Medulla oblongata (tissue), 1 donor: ENCODE measurements around the gene RGS2.

Source experiments
- DNase-seq: peaks from one replicate; pipeline ENCODE4 v3.0.0-alpha.2; 2015; ENCODE audit errors: extremely low spot score

Gene RGS2

GRCh38 chr1:192808518-192809306, at the start of gene RGS2:
RGS2 (plus strand) TSS chr1:192809039; CDS start chr1:192809072, 33 bp downstream.
- peak; percentile 97 for DNase-seq

- DNase-seq = no peak
Measured at GRCh38 chr1:192759104-192759503, 49.7 kb upstream of the RGS2 start.

- no peak for DNase-seq
Measured at GRCh38 chr1:192762265-192762664, 46.6 kb upstream of the RGS2 start.

- no peak for DNase-seq
Measured at GRCh38 chr1:192763243-192763642, 45.6 kb upstream of the RGS2 start.

GRCh38 chr1:192763756-192764155, 45.1 kb upstream of the RGS2 start:
- DNase-seq = no peak

- DNase-seq = no peak
Measured at GRCh38 chr1:192764675-192765074, 44.2 kb upstream of the RGS2 start.

GRCh38 chr1:192766009-192766625, 42.7 kb upstream of the RGS2 start:
- DNase-seq = no peak

GRCh38 chr1:192766876-192767275, 42.0 kb upstream of the RGS2 start:
- no peak for DNase-seq

GRCh38 chr1:192767798-192768197, 41.0 kb upstream of the RGS2 start:
- DNase-seq = no peak

- no peak for DNase-seq
Measured at GRCh38 chr1:192768463-192768862, 40.4 kb upstream of the RGS2 start.

- no peak for DNase-seq
Measured at GRCh38 chr1:192771341-192771740, 37.5 kb upstream of the RGS2 start.

- no peak for DNase-seq
Measured at GRCh38 chr1:192775631-192776030, 33.2 kb upstream of the RGS2 start.

- no peak for DNase-seq
Measured at GRCh38 chr1:192776206-192776605, 32.6 kb upstream of the RGS2 start.

GRCh38 chr1:192776998-192777397, 31.8 kb upstream of the RGS2 start:
- no peak for DNase-seq

GRCh38 chr1:192783791-192784190, 25.0 kb upstream of the RGS2 start:
- no peak for DNase-seq

- DNase-seq = no peak
Measured at GRCh38 chr1:192784397-192784796, 24.4 kb upstream of the RGS2 start.

GRCh38 chr1:192786576-192786975, 22.3 kb upstream of the RGS2 start:
- no peak for DNase-seq

- peak; percentile 45 for DNase-seq
Measured at GRCh38 chr1:192787914-192788585, 20.8 kb upstream of the RGS2 start.

GRCh38 chr1:192789871-192790270, 19.0 kb upstream of the RGS2 start:
- no peak for DNase-seq

GRCh38 chr1:192792628-192793027, 16.2 kb upstream of the RGS2 start:
- no peak for DNase-seq

- no peak for DNase-seq
Measured at GRCh38 chr1:192793983-192794767, 14.7 kb upstream of the RGS2 start.

GRCh38 chr1:192794768-192795035, 14.1 kb upstream of the RGS2 start:
- DNase-seq = no peak
